Liver (tissue), 9 donors: ENCODE data around the gene PEX11A. TPM values are rescaled to one million over a fixed set of nuclear protein-coding genes. Genes with fewer than 3 reads are reported as not detected.
"Not testable (repeated sequence)": the region's sequence is repeated elsewhere in the genome, so short reads cannot be mapped to it uniquely, and the experiment has no call there.

Experiments used
- DNase-seq: peaks from one replicate; pipeline ENCODE4 v3.0.0-alpha.2; 2017; ENCODE audit warnings: low spot score
- H3K27ac ChIP-seq, 2 donors: one replicate each; pipeline ENCODE4 v1.7.0; 2013; ENCODE audit warnings: inconsistent platforms in 2 of 2, low read length in 2 of 2, control low read depth in 1 of 2, low read depth in 1 of 2, mild to moderate bottlenecking in 1 of 2
- H3K27me3 ChIP-seq, 4 donors: one replicate each; pipeline versions ENCODE4 v1.6.1 to v1.7.0; 2013; ENCODE audit warnings: low read length in 3 of 4, inconsistent platforms in 1 of 4, mild to moderate bottlenecking in 1 of 4, moderate library complexity in 1 of 4; ENCODE audit not compliant: control insufficient read depth in 4 of 4, insufficient read depth in 4 of 4
- H3K36me3 ChIP-seq, 4 donors: one replicate each; pipeline versions ENCODE4 v1.6.1 to v1.7.0; 2013; ENCODE audit warnings: low read length in 3 of 4, mild to moderate bottlenecking in 3 of 4, low read depth in 1 of 4, moderate library complexity in 1 of 4; ENCODE audit not compliant: control insufficient read depth in 4 of 4, insufficient read depth in 3 of 4
- H3K4me1 ChIP-seq, 4 donors: one replicate each; pipeline versions ENCODE4 v1.6.1 to v1.7.0; 2013; ENCODE audit warnings: low read length in 3 of 4, mild to moderate bottlenecking in 3 of 4, moderate library complexity in 1 of 4; ENCODE audit not compliant: control insufficient read depth in 4 of 4, insufficient read depth in 4 of 4
- H3K4me3 ChIP-seq, 3 donors: one replicate each; pipeline versions ENCODE4 v1.6.1 to v1.7.0; 2013; ENCODE audit warnings: low read length in 3 of 3, control low read depth in 1 of 3, low read depth in 1 of 3, mild to moderate bottlenecking in 1 of 3
- H3K9ac ChIP-seq, 2 donors: one replicate each; pipeline ENCODE4 v1.7.0; 2013; ENCODE audit warnings: low read length in 2 of 2, mild to moderate bottlenecking in 2 of 2, moderate library complexity in 2 of 2, control low read depth in 1 of 2, low read depth in 1 of 2
- H3K9me3 ChIP-seq, 4 donors: one replicate each; pipeline versions ENCODE4 v1.6.1 to v1.7.0; 2013; ENCODE audit warnings: low read length in 3 of 4; ENCODE audit not compliant: control insufficient read depth in 4 of 4
- EGR1 ChIP-seq, 2 donors: IDR thresholded peaks; 2 replicates each; pipeline ENCODE4 v1.6.1; 2016 to 2018; ENCODE audit warnings: antibody characterized with exemption in 2 of 2, low read depth in 2 of 2
- FOXA1 ChIP-seq: IDR thresholded peaks from 2 replicates; pipeline ENCODE4 v1.6.1; 2016; ENCODE audit warnings: antibody characterized with exemption
- GABPA ChIP-seq, 2 donors: IDR thresholded peaks in 1 of 2; conservative IDR thresholded peaks in 1 of 2; 2 replicates each; pipeline ENCODE4 v1.6.1; 2016; ENCODE audit warnings: antibody characterized with exemption in 2 of 2, mild to moderate bottlenecking in 1 of 2, moderate library complexity in 1 of 2
- HNF4G ChIP-seq: IDR thresholded peaks from 2 replicates; pipeline ENCODE4 v1.6.1; 2016; ENCODE audit warnings: antibody characterized with exemption
- JUND ChIP-seq, 2 donors: IDR thresholded peaks; 2 replicates each; pipeline ENCODE4 v1.6.1; 2016; ENCODE audit warnings: antibody characterized with exemption in 2 of 2
- NR2F2 ChIP-seq: IDR thresholded peaks from 2 replicates; pipeline ENCODE4 v1.6.1; 2016; ENCODE audit warnings: antibody characterized with exemption
- RAD21 ChIP-seq, 2 donors: IDR thresholded peaks; 2 replicates each; pipeline ENCODE4 v1.6.1; 2016; ENCODE audit warnings: antibody characterized with exemption in 2 of 2, mild to moderate bottlenecking in 2 of 2
- RXRA ChIP-seq, 2 donors: IDR thresholded peaks; 2 replicates each; pipeline ENCODE4 v1.6.1; 2017 to 2018; ENCODE audit warnings: antibody characterized with exemption in 2 of 2, mild to moderate bottlenecking in 1 of 2
- SP1 ChIP-seq: IDR thresholded peaks from 2 replicates; pipeline ENCODE4 v1.6.1; 2018; ENCODE audit warnings: antibody characterized with exemption, mild to moderate bottlenecking
- TAF1 ChIP-seq: conservative IDR thresholded peaks from 2 replicates; pipeline ENCODE4 v1.6.1; 2016; ENCODE audit warnings: antibody characterized with exemption, mild to moderate bottlenecking
- YY1 ChIP-seq: IDR thresholded peaks from 2 replicates; pipeline ENCODE4 v1.6.1; 2016; ENCODE audit warnings: antibody characterized with exemption, mild to moderate bottlenecking
- WGBS: extraction: QIAGEN DNeasy Blood & Tissue Kit; methylation state at CpG from one replicate; pipeline ENCODE4 v1.1.7; 2013; 5-methylcytosine and 5-hydroxymethylcytosine counted together
- polyA plus RNA-seq, 2 donors: library from polyadenylated mRNA; stranded (reverse) in 1 of 2; unstranded in 1 of 2; fragments of 200-250 nt in 1 of 2; fragments of >200 nt in 1 of 2; fragmentation: Nextera tagmentation in 1 of 2; extraction: Ambion mirVana in 1 of 2; gene quantifications; one replicate each; pipeline versions ENCODE4 v1.2.1 to v1.2.3, GENCODE V29; 2013 to 2015
- total RNA-seq, 2 donors: library from RNA; depleted of rRNA; stranded (reverse); fragments of >200 nt; gene quantifications; one replicate each; pipeline ENCODE4 v1.2.3, GENCODE V29; 2014
- TF ChIP-seq, protein P1 (sequence below): IDR thresholded peaks from 2 replicates; pipeline ENCODE4 v1.6.1; 2016; ENCODE audit warnings: antibody characterized with exemption
- TF ChIP-seq, protein P2 (sequence below): IDR thresholded peaks from 2 replicates; pipeline ENCODE4 v1.6.1; 2016; ENCODE audit warnings: antibody characterized with exemption
- TF ChIP-seq, protein P3 (sequence below): fragments of 150-350 bp; IDR thresholded peaks from 2 replicates; pipeline ENCODE4 v1.5.1; 2017; ENCODE audit warnings: improper control_type of control experiment, low read depth, low read length; ENCODE audit not compliant: missing input control
- TF ChIP-seq, protein P4 (sequence below): IDR thresholded peaks from 2 replicates; pipeline ENCODE4 v1.6.1; 2016; ENCODE audit warnings: antibody characterized with exemption
- TF ChIP-seq, protein P5 (sequence below): IDR thresholded peaks from 2 replicates; pipeline ENCODE4 v1.6.1; 2016; ENCODE audit warnings: antibody characterized with exemption, mild to moderate bottlenecking
- donor health status: healthy.
- donor health status: healthy.
- donor health status: healthy.
- donor health status: healthy.
- donor health status: healthy.

The PEX11A gene
- total and polyA plus RNA-seq, 4 donors: 6.6 to 47.9 (median 24.3) TPM

DNA sequence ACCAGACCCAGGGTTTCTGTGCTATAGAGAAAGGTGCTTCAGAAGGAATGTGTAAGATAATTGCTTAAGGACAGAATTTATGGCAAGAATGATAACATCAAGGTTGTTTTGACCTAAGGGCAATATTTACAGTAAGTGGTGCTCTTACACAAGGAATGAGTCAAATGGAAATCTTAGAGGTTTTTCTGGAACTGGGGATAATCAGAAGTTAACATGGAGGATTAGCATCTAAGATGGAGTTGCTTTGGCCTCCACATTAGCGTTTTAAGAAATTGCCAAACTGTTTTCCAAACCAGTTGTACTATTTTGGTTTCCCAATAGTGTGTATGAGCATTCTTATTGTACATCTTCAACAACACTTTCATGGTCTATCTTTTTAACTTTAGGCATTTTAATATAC lies 3.1 kb upstream of the PEX11A start:
- no peak for DNase-seq

DNA sequence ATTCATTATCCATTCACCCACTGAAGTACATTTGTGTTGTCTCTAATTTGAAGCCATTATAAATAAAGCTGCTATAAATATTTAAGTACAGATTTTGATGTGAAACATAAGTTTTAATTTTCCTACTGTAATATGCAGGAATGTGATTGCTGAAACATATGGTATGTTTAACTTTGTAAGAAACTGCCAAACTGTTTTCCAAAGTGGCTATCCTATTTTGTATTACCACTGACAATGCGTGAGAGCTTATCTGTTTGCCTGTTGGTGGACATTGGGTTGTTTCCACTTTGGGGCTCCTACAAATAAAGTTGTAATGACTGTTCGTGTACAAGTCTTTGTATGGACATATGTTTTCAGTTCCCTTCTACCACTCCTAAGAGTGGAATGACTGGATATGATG lies 2.5 kb upstream of the PEX11A start:
- TF ChIP-seq NR2F2 (no peak), TAF1 (no peak), HNF4G (no peak), EGR1 (IDR thresholded peaks at IDR 0.05; ENCODE audit: low read depth in 2 of 2) (no peak), RAD21 (IDR thresholded peaks at IDR 0.05) (no peak), SP1 (no peak), RXRA (IDR thresholded peaks at IDR 0.05) (no peak), FOXA1 (no peak), GABPA (IDR thresholded peaks at IDR 0.05 in 1 of 2, conservative IDR thresholded peaks at IDR 0.05 in 1 of 2) (no peak), YY1 (no peak)
- TF ChIP-seq, protein P1, sequence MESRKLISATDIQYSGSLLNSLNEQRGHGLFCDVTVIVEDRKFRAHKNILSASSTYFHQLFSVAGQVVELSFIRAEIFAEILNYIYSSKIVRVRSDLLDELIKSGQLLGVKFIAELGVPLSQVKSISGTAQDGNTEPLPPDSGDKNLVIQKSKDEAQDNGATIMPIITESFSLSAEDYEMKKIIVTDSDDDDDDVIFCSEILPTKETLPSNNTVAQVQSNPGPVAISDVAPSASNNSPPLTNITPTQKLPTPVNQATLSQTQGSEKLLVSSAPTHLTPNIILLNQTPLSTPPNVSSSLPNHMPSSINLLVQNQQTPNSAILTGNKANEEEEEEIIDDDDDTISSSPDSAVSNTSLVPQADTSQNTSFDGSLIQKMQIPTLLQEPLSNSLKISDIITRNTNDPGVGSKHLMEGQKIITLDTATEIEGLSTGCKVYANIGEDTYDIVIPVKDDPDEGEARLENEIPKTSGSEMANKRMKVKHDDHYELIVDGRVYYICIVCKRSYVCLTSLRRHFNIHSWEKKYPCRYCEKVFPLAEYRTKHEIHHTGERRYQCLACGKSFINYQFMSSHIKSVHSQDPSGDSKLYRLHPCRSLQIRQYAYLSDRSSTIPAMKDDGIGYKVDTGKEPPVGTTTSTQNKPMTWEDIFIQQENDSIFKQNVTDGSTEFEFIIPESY: no peak
- TF ChIP-seq, protein P2, sequence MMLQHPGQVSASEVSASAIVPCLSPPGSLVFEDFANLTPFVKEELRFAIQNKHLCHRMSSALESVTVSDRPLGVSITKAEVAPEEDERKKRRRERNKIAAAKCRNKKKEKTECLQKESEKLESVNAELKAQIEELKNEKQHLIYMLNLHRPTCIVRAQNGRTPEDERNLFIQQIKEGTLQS: no peak
- no peaks in the 10 kb centered on the region for H3K36me3 ChIP-seq
- H3K27ac ChIP-seq: no peak overlapping the region
- H3K9me3 ChIP-seq: no peaks in the 10 kb centered on the region
- 45% methylated on average over 2 of the region's 2 CpGs for WGBS
- no peak overlapping the region for H3K4me3 ChIP-seq
- H3K27me3 ChIP-seq: no peaks in the 10 kb centered on the region
- no peak overlapping the region for H3K9ac ChIP-seq
- DNase-seq: no peak
- peaks cover 0 to 16% (median 7%) of the 10 kb centered on the region in 4 donors for H3K4me1 ChIP-seq

More for the DNA sequence above, 3.1 kb upstream of the PEX11A start:
- Histone ChIP-seq H3K4me1 (peaks cover 0 to 16% (median 7%) of the 10 kb centered on the region in 4 donors), H3K27me3 (no peaks in the 10 kb centered on the region), H3K36me3 (no peaks in the 10 kb centered on the region), H3K4me3 (no peak overlapping the region), H3K9me3 (no peaks in the 10 kb centered on the region), H3K27ac (no peak overlapping the region), H3K9ac (no peak overlapping the region)
- TF ChIP-seq, protein P3, sequence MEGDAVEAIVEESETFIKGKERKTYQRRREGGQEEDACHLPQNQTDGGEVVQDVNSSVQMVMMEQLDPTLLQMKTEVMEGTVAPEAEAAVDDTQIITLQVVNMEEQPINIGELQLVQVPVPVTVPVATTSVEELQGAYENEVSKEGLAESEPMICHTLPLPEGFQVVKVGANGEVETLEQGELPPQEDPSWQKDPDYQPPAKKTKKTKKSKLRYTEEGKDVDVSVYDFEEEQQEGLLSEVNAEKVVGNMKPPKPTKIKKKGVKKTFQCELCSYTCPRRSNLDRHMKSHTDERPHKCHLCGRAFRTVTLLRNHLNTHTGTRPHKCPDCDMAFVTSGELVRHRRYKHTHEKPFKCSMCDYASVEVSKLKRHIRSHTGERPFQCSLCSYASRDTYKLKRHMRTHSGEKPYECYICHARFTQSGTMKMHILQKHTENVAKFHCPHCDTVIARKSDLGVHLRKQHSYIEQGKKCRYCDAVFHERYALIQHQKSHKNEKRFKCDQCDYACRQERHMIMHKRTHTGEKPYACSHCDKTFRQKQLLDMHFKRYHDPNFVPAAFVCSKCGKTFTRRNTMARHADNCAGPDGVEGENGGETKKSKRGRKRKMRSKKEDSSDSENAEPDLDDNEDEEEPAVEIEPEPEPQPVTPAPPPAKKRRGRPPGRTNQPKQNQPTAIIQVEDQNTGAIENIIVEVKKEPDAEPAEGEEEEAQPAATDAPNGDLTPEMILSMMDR: no peak
- TF ChIP-seq, protein P4, sequence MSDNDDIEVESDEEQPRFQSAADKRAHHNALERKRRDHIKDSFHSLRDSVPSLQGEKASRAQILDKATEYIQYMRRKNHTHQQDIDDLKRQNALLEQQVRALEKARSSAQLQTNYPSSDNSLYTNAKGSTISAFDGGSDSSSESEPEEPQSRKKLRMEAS: no peak
- TF ChIP-seq EGR1 (IDR thresholded peaks at IDR 0.05; ENCODE audit: low read depth in 2 of 2): no peak
- TF ChIP-seq, protein P5, sequence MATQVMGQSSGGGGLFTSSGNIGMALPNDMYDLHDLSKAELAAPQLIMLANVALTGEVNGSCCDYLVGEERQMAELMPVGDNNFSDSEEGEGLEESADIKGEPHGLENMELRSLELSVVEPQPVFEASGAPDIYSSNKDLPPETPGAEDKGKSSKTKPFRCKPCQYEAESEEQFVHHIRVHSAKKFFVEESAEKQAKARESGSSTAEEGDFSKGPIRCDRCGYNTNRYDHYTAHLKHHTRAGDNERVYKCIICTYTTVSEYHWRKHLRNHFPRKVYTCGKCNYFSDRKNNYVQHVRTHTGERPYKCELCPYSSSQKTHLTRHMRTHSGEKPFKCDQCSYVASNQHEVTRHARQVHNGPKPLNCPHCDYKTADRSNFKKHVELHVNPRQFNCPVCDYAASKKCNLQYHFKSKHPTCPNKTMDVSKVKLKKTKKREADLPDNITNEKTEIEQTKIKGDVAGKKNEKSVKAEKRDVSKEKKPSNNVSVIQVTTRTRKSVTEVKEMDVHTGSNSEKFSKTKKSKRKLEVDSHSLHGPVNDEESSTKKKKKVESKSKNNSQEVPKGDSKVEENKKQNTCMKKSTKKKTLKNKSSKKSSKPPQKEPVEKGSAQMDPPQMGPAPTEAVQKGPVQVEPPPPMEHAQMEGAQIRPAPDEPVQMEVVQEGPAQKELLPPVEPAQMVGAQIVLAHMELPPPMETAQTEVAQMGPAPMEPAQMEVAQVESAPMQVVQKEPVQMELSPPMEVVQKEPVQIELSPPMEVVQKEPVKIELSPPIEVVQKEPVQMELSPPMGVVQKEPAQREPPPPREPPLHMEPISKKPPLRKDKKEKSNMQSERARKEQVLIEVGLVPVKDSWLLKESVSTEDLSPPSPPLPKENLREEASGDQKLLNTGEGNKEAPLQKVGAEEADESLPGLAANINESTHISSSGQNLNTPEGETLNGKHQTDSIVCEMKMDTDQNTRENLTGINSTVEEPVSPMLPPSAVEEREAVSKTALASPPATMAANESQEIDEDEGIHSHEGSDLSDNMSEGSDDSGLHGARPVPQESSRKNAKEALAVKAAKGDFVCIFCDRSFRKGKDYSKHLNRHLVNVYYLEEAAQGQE: no peak
- TF ChIP-seq RAD21 (IDR thresholded peaks at IDR 0.05): no peak
- no peak for TF ChIP-seq GABPA (IDR thresholded peaks at IDR 0.05 in 1 of 2, conservative IDR thresholded peaks at IDR 0.05 in 1 of 2)
- TF ChIP-seq JUND (IDR thresholded peaks at IDR 0.05): no peak
- no peak for TF ChIP-seq YY1
- 90% methylated on average over 1 of the region's 1 CpG for WGBS

DNA sequence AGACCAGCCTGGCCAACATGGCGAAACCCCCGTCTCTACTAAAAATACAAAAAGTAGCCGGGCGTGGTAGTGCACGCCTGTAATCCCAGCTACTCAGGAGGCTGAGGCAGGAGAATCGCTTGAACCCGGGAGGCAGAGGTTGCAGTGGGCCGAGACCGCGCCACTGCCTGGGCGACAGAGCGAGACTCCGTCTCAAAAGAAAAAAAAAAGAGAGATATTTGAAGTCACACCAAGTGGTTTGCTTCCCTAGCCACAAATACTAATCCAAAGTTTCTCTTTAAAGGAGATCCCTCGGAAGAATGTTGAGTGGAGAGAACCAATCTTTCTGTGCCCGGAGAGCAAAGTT lies 651 bp downstream of the PEX11A start:
- DNase-seq, H3K9me3 ChIP-seq, H3K27me3 ChIP-seq: not testable (repeated sequence)
- H3K9ac ChIP-seq: peak overlapping the region; percentile 82 to 95
- peak overlapping the region; percentile 67 to 99 (median 70) for H3K4me3 ChIP-seq
- peak overlapping the region; percentile 79 to 99 for H3K27ac ChIP-seq
- H3K36me3 ChIP-seq: peaks cover 0 to 13% (median 0%) of the 10 kb centered on the region in 4 donors
- 22% methylated on average over 15 of the region's 15 CpGs for WGBS
- peaks cover 3 to 26% (median 13%) of the 10 kb centered on the region in 4 donors for H3K4me1 ChIP-seq
